Sigmoid colon (tissue), 4 donors: ENCODE results near the gene ALCAM.

ENCODE experiments used
- CTCF ChIP-seq, 4 experiments: fragments of 450-650 bp in 3 of 4; fragments of 200-600 bp in 1 of 4; IDR thresholded peaks; one replicate each; pipeline ENCODE4 v1.5.1; 2016 to 2019; ENCODE audit warnings: antibody characterized with exemption in 4 of 4, mild to moderate bottlenecking in 3 of 4, moderate library complexity in 2 of 4
- EP300 ChIP-seq, 4 donors: sonication (generic); formaldehyde crosslinking; IDR thresholded peaks; one replicate each; pipeline ENCODE4 v1.6.1; 2017; ENCODE audit warnings: antibody characterized with exemption in 4 of 4
- POLR2A ChIP-seq, 2 donors: fragments of 450-650 bp; IDR thresholded peaks; one replicate each; pipeline ENCODE4 v1.6.1; 2016; ENCODE audit warnings: antibody characterized with exemption in 2 of 2, mild to moderate bottlenecking in 2 of 2, moderate library complexity in 2 of 2

- TF ChIP-seq CTCF (IDR thresholded peaks at IDR 0.05): no peak
- no peak for TF ChIP-seq POLR2A (IDR thresholded peaks at IDR 0.05)
- TF ChIP-seq EP300 (IDR thresholded peaks at IDR 0.05): no peak
Observed at GRCh38 chr3:105614288-105615030, 247.8 kb downstream of the ALCAM start.
